Measurements from ENCODE around the gene ARRDC5.
"Not testable (repeated sequence)": the region's sequence is repeated elsewhere in the genome, so short reads cannot be mapped to it uniquely, and the experiment has no call there.

DNA sequence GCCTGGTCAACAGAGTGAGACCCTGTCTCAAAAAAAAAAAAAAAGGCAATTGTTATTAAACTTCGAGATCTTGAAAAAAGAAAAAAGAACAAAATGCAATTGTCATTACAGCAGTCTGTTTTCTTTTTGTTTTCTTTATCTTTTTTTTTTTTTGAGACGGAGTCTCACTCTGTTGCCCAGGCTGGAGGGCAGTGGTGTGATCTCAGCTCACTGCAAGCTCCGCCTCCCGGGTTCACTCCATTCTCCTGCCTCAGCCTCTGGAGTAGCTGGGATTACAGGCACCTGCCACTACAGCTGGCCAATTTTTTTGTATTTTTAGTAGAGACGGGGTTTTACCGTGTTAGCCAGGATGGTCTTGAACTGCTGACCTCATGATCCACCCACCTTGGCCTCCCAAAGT lies 19.8 kb downstream of the ARRDC5 start:
- TF ChIP-seq, protein P1, sequence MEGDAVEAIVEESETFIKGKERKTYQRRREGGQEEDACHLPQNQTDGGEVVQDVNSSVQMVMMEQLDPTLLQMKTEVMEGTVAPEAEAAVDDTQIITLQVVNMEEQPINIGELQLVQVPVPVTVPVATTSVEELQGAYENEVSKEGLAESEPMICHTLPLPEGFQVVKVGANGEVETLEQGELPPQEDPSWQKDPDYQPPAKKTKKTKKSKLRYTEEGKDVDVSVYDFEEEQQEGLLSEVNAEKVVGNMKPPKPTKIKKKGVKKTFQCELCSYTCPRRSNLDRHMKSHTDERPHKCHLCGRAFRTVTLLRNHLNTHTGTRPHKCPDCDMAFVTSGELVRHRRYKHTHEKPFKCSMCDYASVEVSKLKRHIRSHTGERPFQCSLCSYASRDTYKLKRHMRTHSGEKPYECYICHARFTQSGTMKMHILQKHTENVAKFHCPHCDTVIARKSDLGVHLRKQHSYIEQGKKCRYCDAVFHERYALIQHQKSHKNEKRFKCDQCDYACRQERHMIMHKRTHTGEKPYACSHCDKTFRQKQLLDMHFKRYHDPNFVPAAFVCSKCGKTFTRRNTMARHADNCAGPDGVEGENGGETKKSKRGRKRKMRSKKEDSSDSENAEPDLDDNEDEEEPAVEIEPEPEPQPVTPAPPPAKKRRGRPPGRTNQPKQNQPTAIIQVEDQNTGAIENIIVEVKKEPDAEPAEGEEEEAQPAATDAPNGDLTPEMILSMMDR (IDR thresholded peaks at IDR 0.05 in 8 of 11, conservative IDR thresholded peaks at IDR 0.05 in 3 of 11), result not testable (repeated sequence)
- TF ChIP-seq POLR2AphosphoS5, POLR2A (IDR thresholded peaks at IDR 0.05): not testable (repeated sequence)
